SW480 (cell line): ENCODE measurements around the gene KIF18B.
A peak's percentile ranks its signal among the peaks of the same experiment; 100 is the strongest.

Source experiments
- DNase-seq: peaks from one replicate; pipeline ENCODE4 v3.0.0-alpha.2; 2016; ENCODE audit warnings: low spot score

Gene KIF18B

GRCh38 chr17:44905006-44906000, 42.3 kb downstream of the KIF18B start:
- no peak for DNase-seq

GRCh38 chr17:44904001-44904984, 43.3 kb downstream of the KIF18B start:
- no peak for DNase-seq

- DNase-seq, result no peak
Measured at GRCh38 chr17:44903012-44903685, 44.4 kb downstream of the KIF18B start.

- DNase-seq, result no peak
Measured at GRCh38 chr17:44902135-44902760, 45.3 kb downstream of the KIF18B start.

GRCh38 chr17:44901411-44901921, 46.1 kb downstream of the KIF18B start:
- peak; percentile 29 for DNase-seq

- DNase-seq, result no peak
Measured at GRCh38 chr17:44900894-44901293, 46.7 kb downstream of the KIF18B start.

GRCh38 chr17:44899074-44899782, 48.3 kb downstream of the KIF18B start, which contains the start of gene EFTUD2:
Gene EFTUD2 (minus strand): TSS chr17:44899445. CDS start chr17:44894521, 4,924 bp downstream.
- peak; percentile 89 for DNase-seq

- no peak for DNase-seq
Measured at GRCh38 chr17:44898768-44899073, 48.9 kb downstream of the KIF18B start.

- no peak for DNase-seq
Measured at GRCh38 chr17:44894642-44895041, 52.9 kb downstream of the KIF18B start.

GRCh38 chr17:44892250-44892649, 55.3 kb downstream of the KIF18B start:
- no peak for DNase-seq

GRCh38 chr17:44889003-44889402, 58.6 kb downstream of the KIF18B start:
- DNase-seq, result no peak

- no peak for DNase-seq
Measured at GRCh38 chr17:44887971-44888954, 59.3 kb downstream of the KIF18B start.

GRCh38 chr17:44887016-44887415, 60.6 kb downstream of the KIF18B start:
- no peak for DNase-seq

GRCh38 chr17:44884941-44885340, 62.6 kb downstream of the KIF18B start:
- DNase-seq, result no peak

- DNase-seq, result no peak
Measured at GRCh38 chr17:44881145-44881544, 66.4 kb downstream of the KIF18B start.

GRCh38 chr17:44880062-44880461, 67.5 kb downstream of the KIF18B start:
- DNase-seq, result no peak

GRCh38 chr17:44879376-44879775, 68.2 kb downstream of the KIF18B start:
- DNase-seq, result no peak

- peak; percentile 16 for DNase-seq
Measured at GRCh38 chr17:44878627-44879221, 68.8 kb downstream of the KIF18B start.

GRCh38 chr17:44877121-44877520, 70.5 kb downstream of the KIF18B start:
- no peak for DNase-seq
